HG03066 (cell line): Measurements from ENCODE around the gene TRMT112.
A peak's percentile ranks its signal among the peaks of the same experiment; 100 is the strongest.

Source experiments
- ATAC-seq: cut with Tn5 transposase; IDR thresholded peaks from one replicate; pipeline ENCODE4 v1.9.1; 2021; ENCODE audit warnings: low read depth; ENCODE audit not compliant: unreplicated experiment

The TRMT112 gene

DNA sequence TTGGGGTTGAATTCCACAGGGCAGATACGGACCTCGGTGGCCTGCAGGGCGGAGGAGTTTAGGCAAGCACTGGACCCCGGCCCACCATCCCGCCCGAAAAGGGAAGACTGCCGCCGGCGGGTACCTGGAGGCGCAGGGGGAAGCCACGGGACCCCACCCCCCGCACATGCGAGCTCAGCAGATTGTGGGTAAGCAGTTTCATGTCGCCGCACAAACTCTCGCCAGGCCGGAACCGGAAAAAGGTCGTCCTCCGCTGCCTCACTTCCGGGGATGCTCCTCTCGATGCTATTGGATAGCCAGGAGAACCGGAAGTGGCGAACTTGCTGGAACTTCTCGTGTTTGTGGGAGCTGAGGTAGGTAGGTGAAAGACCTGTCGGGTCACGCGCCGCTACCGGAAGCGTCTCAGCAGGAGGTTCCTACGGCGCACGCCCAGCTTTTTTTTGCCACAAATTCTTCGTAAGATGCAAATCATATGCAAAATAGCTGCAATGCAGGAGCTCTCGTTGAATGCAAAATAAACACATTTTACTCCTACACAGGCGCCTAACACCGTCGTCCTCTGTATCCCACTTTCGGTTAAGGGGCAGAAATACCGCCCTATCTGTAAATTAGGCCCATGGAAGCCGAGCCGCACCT, at the start of gene TRMT112:
TRMT112 (minus strand) TSS at position 235 of the 636 bp plus-strand sequence; CDS start at position 202, 33 bp downstream.
- peak; percentile 62 for ATAC-seq

DNA sequence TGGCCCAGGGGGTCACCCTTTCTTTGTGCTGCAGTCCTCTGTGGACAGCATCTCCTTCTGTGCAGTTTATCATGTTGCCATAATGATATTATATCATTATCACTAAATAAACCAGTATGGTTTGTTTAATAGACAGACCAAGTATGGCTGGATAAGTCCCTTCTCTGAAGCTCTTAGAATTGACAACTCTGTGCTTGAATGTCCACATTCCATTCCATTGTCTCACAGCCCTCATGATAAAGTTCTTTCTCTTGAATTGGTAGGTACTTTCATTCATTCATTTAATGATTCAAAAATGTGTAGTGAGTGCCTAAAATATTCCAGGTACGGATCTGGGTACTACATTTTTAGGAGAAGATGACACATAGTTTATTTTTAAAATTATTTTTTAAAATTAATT, 49.4 kb upstream of the TRMT112 start:
- ATAC-seq: no peak

DNA sequence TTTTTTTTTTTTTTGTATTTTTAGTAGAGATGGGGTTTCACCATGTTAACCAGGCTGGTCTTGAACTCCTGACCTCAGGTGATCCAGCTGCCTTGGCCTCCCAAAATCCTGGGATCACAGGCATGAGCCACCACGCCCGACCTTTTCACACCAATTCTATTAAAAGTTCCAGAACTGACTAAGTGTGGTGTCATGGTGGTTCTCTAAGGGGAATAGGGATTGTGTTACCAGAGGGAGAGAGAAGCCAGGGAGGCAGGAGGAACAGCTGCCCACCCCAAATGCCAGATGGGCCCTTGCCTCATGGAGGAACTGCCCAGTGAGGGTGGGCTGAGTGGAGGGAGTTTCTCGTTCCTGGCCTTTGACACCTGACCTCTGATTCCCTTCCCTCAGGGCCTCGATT, 47.6 kb upstream of the TRMT112 start:
- no peak for ATAC-seq

DNA sequence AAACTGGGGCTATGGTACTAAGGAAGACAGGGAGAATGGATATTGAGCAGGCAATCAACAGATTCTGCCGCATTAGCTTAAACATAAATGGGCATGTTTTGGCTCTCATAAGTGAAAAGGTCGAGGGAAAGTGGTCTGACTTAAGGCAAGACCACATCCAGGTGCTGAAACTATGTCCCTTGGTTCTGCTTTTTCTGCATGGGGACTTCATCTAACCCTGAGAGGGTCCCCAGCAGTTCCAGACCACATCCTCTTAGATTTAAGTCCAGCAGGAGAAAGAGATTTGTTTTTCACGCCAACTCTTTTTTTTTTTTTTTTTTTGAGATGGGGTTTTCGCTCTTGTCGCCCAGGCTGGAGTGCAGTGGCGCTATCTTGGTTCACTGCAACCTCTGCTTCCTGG, 47.1 kb upstream of the TRMT112 start:
- ATAC-seq: no peak

DNA sequence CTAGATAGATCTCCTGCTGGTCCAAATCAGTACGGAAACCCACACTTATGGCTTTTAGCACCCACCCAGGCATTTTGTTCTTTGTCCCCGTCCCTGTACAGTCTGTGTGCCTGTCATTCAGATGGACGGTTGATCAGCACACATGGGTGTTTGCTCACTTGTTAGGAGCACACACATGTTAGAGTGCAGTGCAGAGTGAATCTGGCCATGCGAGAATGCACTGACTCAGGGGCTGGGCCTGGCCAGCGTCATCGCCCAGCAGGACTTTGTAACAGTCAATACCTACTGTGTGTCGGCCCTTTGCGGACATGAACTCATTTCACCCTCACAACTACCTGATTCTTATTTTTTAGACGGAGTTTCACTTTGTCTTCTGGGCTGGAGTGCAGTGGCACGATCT, 45.0 kb upstream of the TRMT112 start:
- no peak for ATAC-seq

DNA sequence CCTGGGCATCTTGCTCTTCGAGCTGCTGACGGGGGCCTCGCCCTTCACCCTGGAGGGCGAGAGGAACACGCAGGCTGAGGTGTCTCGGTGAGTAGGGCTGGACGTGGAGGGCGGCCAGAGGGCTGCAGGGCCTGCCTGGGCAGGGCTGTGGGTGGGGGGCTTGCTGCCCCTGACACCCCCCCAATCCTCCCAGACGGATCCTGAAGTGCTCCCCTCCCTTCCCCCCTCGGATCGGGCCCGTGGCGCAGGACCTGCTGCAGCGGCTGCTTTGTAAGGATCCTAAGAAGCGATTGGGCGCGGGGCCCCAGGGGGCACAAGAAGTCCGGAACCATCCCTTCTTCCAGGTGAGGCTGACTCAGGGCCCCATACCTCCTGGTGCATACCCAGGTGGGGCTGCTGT, 44.3 kb upstream of the TRMT112 start:
- no peak for ATAC-seq

DNA sequence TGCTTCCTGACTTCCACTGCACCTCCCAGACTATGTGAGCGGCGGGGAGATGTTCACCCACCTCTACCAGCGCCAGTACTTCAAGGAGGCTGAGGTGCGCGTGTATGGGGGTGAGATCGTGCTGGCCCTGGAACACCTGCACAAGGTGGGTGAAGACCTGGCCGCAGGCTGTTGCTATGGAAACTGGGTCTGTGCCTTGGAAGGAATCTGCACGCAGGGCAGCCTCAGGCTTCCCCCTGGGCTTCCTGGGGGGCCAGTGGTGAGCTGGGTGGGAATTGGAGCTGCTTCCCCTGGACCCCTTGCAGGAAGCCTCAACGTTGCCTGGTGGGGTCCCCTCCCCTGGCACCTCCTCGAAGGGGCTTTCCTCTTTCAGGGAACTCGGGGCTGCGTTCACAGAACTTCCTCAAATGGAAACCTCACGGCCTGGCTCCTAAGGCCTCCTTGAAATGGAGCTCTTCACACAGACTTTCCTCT, 43.1 kb upstream of the TRMT112 start:
- ATAC-seq: no peak

DNA sequence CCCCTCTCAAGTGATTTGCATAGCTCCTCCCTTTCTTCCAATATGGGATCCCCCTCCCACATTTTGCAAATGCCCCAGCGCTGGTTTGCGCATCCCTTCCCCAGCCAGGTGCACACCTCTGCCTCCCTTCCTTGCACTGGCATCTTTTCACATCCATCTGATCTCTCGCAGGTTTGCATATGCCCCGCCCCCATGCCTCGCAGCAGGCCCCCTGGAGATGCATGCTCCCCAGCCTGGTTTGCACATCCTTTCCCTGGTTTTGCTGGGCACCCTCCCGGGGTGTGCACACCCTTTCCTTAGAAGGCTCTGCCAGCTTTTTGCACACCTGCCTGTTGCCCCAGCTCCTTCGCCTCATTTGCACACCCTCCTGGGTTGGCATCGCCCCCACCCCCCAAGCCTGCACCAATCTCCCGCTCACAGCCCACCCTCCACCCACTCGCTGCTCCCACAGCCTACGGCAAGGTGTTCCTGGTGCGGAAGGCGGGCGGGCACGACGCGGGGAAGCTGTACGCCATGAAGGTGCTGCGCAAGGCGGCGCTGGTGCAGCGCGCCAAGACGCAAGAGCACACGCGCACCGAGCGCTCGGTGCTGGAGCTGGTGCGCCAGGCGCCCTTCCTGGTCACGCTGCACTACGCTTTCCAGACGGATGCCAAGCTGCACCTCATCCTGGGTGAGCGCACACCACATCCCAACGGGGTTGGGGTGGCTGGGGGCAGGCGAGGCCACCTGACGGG, 42.5 kb upstream of the TRMT112 start:
- ATAC-seq: no peak

DNA sequence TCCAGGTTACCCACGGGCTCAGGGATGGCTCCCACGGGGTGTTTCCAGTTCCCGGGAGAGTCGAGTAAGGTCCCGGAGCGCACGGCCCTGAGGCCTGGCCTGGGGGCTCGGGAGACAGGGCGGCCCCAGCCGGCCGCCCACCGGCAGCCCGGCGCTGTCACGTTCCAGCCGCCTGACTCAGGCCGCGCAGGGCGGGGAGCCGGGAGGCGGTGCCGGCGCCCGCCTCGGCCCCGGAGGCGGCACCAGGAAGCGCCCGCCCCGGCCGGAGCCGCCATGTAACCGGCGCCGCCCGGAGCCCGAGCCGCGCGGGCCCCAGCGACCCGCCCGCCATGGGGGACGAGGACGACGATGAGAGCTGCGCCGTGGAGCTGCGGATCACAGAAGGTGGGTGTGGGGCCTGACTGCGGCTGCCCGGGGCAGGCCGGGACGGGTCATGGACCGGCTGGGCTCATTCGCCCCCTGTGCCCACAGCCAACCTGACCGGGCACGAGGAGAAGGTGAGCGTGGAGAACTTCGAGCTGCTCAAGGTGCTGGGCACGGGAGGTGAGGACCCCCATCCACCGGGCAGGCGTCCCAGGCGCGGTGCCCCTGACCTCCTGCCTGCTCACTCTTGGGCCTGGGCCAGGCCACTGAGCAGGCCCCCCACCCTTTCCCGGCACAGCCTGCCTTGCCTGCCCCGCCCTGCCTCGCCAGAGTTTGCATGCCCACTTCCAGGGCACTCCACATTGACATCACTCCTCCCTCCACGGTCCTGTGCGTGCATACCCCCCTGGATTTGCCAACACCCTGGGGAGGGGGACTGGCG, 41.8 kb upstream of the TRMT112 start, which contains the start of gene RPS6KA4:
RPS6KA4 (plus strand) TSS at position 256 of the 805 bp plus-strand sequence; CDS start at position 330, 74 bp downstream.
- peak; percentile 65 for ATAC-seq

DNA sequence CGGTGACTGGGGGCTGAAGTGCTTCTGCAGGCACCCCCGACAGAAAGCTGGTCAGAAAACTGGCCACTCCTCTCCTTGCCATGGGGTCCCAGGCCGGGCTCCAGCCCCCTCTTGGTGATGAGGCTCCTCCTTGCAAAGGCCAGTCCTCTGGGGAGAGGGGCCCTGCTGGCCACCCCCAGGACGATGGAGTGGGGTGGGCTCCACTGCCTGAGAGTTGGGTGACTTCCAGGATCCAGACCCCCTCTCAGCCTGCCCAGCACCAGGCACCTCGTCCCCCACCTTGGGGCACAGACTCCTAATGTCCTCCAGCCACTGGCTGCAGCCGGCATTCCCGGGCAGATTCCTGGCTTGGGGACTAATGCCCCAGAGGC, 41.2 kb upstream of the TRMT112 start:
- ATAC-seq: peak; percentile 8

DNA sequence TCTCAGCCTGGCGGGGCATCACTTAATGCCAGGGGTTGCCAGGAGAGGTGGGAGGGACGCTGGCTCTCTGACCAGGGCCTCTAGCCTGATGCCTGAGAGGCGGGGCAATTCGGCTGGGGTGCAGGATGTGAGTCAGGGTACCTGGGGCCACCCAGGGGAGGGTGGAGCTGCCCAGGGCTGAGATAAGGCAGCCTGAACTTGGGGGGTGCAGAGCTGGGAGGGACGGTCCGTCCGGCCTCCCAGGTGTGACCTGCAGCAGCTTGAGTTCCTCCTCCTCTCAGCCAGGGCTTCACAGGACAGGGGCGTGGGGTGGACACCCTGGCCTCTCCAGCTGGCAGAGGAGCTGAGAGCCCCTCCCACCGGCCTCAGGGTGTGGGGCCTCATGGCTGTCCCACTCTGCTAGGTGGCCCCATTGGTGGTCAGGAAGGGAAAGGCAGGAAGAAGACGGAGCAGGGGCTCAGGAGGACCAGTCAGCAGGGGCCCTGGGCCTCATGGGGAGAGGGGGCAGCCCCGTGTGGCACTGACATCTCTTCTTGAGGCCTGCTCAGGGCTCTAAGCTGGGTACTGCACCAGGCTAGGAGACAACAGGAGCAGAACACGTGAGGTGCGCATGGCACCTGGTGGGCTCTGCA, 40.7 kb upstream of the TRMT112 start:
- ATAC-seq: no peak

DNA sequence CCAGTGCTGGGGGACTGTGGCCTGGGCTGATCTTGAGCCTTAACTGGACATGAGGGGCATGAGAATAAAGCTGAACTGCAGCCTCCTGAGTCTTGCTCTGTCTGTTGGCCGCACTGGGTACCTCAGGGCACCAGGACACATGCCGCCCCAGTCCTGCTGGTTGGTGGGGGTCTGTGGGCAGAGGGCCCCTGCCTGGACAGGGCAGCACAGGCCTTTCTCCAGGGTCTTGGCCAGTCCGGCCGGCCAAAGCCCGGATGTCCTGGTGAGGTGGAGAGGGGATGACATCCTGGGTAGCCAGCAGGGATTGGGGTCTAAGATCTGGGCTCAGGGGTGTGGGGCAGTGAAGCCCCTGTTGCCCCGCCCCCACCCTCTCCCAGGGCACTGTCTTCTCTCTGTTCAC, 40.1 kb upstream of the TRMT112 start:
- no peak for ATAC-seq

DNA sequence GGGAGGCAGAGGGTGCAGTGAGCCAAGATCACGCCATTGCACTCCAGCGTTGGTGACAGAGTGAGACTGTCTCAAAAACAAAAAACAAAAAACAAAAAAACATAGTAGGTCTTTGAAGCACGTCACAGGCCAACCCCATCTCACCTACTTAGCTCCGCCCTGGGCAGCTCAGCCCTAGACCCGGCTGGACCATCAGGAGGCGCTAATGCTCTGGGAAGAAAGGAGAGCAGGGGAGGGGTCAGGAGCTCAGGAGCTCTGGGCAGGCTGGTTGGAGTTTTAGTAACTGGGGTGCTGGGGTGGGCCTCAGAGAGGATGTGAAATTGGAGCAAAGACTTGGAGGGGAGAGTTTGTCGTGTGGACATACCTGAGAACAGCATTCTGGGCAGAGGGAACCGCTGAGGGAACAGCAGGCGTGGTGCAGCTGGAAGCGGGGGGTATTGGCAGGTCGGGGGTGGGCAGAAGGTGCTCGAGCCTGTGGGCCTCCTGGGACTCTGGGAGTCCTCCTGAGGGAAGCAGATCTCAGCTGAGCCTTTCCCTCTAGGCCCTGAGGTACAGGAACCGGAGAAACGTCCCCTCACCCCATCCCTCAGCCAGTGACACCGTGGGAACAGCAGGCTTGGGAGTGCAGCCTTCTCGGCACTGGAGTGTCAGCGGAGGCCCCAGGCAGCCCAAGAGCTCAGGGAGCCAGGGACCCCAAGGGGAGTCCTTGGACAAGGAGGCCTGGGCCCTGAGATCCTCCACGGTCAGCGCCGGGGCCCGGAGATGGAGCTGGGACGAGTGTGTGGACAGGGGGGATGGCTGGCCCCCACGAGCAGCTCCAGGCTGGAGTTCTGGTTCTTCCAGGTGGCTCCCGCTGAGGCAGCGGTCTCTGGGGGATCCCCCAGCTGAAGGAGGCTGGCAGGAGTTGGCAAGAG, 39.4 kb upstream of the TRMT112 start:
- ATAC-seq: no peak

DNA sequence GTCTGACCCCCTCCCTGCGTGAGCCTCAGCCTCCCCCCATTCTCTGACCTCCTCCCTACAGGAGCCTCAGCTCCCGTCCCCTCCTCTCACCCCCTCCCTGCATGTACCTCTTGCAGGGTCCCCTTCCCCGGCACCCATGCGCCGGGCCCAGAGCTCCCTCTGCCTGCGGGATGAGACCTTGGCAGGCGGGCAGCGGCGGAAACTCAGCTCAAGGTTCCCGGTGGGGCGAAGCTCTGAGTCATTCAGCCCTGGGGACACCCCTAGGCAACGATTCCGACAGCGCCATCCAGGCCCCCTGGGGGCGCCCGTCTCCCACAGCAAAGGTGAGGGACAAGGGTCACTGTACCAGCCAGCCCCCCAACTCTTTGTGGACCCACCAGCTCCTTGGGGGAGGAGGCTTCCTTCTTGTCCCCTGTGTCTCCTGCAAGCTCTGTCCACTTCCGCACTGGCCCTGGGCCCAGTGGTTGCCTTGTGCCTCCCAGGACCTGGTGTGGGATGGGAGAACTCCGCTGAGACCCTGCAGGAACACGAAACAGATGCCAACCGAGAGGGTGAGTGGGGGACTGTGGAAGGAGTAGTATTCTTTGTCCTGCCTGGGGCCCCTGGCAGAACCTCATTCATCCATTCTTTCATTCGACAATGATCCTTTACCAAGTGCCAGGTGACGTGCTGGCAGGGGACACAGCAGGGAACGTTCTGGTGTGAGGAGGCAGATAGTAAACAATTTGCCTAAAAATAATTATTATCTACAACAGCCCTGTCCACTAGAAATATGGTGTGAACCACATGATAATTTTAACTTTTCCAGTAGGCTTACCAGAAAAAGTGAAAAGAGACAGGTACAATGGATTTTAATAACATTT, 38.0 kb upstream of the TRMT112 start:
- ATAC-seq: no peak

DNA sequence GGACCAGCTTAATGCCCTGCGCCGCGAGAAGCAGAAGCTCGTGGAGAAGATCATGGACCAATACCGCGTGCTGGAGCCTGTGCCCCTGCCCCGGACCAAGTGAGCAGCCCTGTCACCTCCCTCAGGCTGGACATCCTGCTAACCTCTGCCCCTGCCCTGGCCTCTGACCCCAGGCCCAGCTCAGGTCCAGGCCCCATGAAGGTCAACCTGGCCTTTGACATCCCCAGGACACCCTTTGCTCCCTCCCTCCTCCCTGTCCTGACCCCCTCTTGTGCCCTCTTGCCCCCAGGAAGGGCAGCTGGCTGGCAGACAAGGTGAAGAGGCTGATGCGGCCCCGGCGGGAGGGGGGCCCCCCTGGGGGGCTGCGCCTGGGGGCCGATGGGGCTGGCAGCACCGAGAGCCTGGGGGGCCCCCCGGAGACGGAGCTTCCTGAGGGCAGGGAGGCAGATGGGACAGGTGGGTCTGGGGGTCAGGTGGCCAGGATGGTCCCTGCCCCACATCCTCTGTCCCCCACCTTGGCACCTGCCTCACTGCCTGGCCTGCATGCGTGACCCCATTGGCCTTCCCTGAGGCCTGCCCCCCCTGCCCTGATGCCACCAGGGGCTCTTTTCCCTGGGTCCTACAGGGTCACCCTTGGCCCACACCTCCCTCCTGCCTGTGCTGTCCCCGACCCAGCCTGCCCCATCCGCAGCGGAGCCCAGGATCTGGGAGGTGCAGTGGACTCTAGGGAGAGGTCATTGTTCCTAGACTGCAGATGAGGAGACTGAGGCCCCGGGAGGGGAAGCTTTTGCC, 36.6 kb upstream of the TRMT112 start:
- no peak for ATAC-seq

DNA sequence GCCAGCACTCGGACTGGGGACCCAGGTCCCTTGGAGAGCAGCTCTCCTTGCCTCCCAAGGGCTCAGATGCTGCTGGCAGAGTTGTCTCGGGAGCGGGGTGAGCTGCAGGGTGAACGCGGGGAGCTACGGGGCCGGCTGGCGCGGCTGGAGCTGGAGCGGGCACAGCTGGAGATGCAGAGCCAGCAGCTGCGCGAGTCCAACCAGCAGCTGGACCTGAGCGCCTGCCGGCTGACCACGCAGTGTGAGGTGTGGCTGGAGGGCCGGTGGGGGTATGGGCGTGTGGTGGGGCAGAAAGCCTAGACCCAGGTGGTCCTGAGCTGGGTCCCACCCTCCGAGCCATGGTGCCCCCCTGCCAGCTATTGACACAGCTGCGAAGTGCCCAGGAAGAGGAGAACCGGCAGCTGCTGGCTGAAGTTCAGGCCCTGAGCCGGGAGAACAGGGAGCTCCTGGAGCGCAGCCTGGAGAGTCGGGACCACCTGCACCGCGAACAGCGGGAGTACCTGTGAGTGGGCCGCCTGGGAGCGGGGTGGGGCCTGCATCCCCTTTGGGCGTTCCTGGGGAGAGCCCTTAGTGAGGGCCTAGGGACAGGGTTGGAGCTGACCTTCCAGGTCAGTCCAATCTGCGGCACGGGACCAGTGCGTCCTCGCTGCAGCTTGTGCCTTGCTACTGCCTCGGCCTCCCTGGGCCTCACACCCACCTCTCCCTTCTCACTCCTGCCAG, 35.8 kb upstream of the TRMT112 start:
- ATAC-seq: no peak
